AG04450 (cell line): ENCODE data around the gene NEUROD6. TPM values are rescaled to one million over a fixed set of nuclear protein-coding genes. Genes with fewer than 3 reads are reported as not detected.

Source experiments
- CTCF ChIA-PET: fragments of 300-600, 350-600 bp; formaldehyde crosslinking; extraction: SDS; loops from one replicate; lab custom pipeline; 2022; ENCODE audit warnings: antibody characterized with exemption, inconsistent platforms; lab: Charles Lee
- POLR2A ChIA-PET: fragments of 350-600 bp; formaldehyde crosslinking; extraction: SDS; loops from one replicate; lab custom pipeline; 2021; ENCODE audit warnings: antibody characterized with exemption, inconsistent platforms; lab: Yijun Ruan, JAX
- DNase-seq: peaks from one replicate; pipeline ENCODE4 v3.0.0-alpha.2; 2011; ENCODE audit warnings: low read depth, low spot score
- H3K27ac ChIP-seq: one replicate; pipeline ENCODE4 v1.5.1; 2012; ENCODE audit warnings: low read depth, low read length, control low read depth
- H3K27me3 ChIP-seq: one replicate; pipeline ENCODE4 v1.6.0; 2012; ENCODE audit warnings: low read length; ENCODE audit not compliant: control insufficient read depth, insufficient read depth
- H3K4me3 ChIP-seq: 2 replicates; pipeline ENCODE4 v1.5.1; 2011; ENCODE audit warnings: mild to moderate bottlenecking, low read depth, low read length, control low read depth
- H3K9me3 ChIP-seq: 2 replicates; pipeline ENCODE4 v1.5.1; 2012; ENCODE audit warnings: low read length; ENCODE audit not compliant: control insufficient read depth, insufficient read depth
- CTCF ChIP-seq: IDR thresholded peaks from 2 replicates; pipeline ENCODE4 v1.5.1; 2011; ENCODE audit warnings: low read depth, low read length, control low read depth, inconsistent platforms
- polyA minus RNA-seq: library from RNA; depleted of rRNA, polyadenylated mRNA; stranded (reverse); fragments of >200 nt; gene quantifications from 2 replicates; pipeline ENCODE4 v1.2.3, GENCODE V29; 2011; rRNA and poly(A)+ RNA removed
- polyA plus RNA-seq: library from polyadenylated mRNA; depleted of rRNA; stranded (reverse); fragments of >200 nt; gene quantifications from 2 replicates; pipeline ENCODE4 v1.2.3, GENCODE V29; 2011; rRNA removed

NEUROD6 gene
- not detected in 2 replicates for polyA plus RNA-seq
- polyA minus RNA-seq: not detected in 2 replicates

GRCh38 chr7:31340603-31341002, at the start of gene NEUROD6:
NEUROD6 (minus strand) TSS chr7:31340726; CDS start chr7:31339268, 1,458 bp downstream.
- ChIA-PET POLR2A (no interaction called here), CTCF (no interaction called here)
- Histone ChIP-seq H3K27ac (no peak within 1 kb of the TSS), H3K9me3 (no peaks in the 10 kb centered on the region), H3K27me3 (peaks cover 11% of the 10 kb centered on the region), H3K4me3 (no peak within 1 kb of the TSS)
- DNase-seq: no peak
- no peak for TF ChIP-seq CTCF

- CTCF ChIA-PET: no interaction called here
- Histone ChIP-seq H3K27me3 (no peaks in the 10 kb centered on the region), H3K27ac (no peak overlapping the region), H3K4me3 (no peak overlapping the region), H3K9me3 (no peaks in the 10 kb centered on the region)
- POLR2A ChIA-PET: no interaction called here
- TF ChIP-seq CTCF: no peak
- no peak for DNase-seq
Observed at GRCh38 chr7:31384466-31384865, 43.9 kb upstream of the NEUROD6 start.

- no peaks in the 10 kb centered on the region for H3K9me3 ChIP-seq
- no peaks in the 10 kb centered on the region for H3K27me3 ChIP-seq
- CTCF ChIA-PET: no interaction called here
- DNase-seq: no peak
- no peak overlapping the region for H3K27ac ChIP-seq
- POLR2A ChIA-PET: no interaction called here
- H3K4me3 ChIP-seq: no peak overlapping the region
- TF ChIP-seq CTCF: no peak
Observed at GRCh38 chr7:31382722-31383121, 42.2 kb upstream of the NEUROD6 start.

GRCh38 chr7:31373337-31374289, 33.1 kb upstream of the NEUROD6 start:
- POLR2A ChIA-PET: no interaction called here

More at GRCh38 chr7:31373337-31374289, 33.1 kb upstream of the NEUROD6 start:
- DNase-seq: no peak
- no peaks in the 10 kb centered on the region for H3K9me3 ChIP-seq
- no peak overlapping the region for H3K27ac ChIP-seq
- CTCF ChIA-PET: interaction anchor here (0.7 to 1.8 kb wide), 8 partner anchors 12 to 1106 kb away, joined by 3 to 6 read pairs (median 3); no protein-coding TSS in a partner anchor
- no peak overlapping the region for H3K4me3 ChIP-seq
- no peaks in the 10 kb centered on the region for H3K27me3 ChIP-seq
- peak; percentile 64 for TF ChIP-seq CTCF
